ENCODE data around the gene ELP4. TPM values are rescaled to one million over a fixed set of nuclear protein-coding genes. Genes with fewer than 3 reads are reported as not detected.

The ELP4 gene
- total RNA-seq, 1 experiment from 2014 or later = 21.4 TPM

DNA sequence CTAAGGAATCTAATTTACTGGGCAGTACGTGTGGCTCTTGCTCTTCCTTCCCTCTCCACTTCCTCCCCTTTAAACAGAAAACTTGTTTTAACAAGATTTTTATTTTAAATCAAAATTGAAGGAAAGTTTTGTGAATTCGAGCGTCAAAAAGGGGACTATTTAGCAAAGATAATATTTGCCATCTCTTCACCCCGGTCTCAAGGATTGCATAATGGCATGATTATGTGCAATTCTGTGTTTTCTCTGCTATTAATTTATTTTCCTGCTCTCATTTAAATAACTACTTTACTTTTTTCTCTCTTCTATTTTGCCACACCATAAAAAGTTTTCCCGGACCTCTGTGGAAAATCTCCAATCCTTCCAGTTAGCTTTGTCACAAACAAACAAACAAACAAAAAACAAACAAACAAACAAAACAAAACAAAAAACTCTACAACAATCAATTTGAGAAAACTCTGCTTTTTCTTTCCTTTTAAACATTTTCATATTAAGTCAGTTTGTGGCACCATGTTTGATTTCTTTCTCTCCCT, 311.7 kb downstream of the ELP4 start:
- Histone ChIP-seq H3K79me2 (ENCODE audit: insufficient read depth, low read length) (no peaks in the 10 kb centered on the region), H3K27me3 (ENCODE audit: insufficient read depth, low read length) (no peaks in the 10 kb centered on the region), H2AFZ (ENCODE audit: low read depth, low read length, poor library complexity, severe bottlenecking) (no peak overlapping the region), H3K36me3 (ENCODE audit: control insufficient read depth in 1 of 2, insufficient read depth in 2 of 2, low read length in 2 of 2) (no peaks in the 10 kb centered on the region), H4K20me1 (ENCODE audit: insufficient read depth) (no peaks in the 10 kb centered on the region), H3K4me2 (ENCODE audit: low read length) (no peak overlapping the region), H3K9me3 (ENCODE audit: control insufficient read depth in 1 of 2, insufficient read depth in 1 of 2, low read depth in 1 of 2, low read length in 2 of 2) (no peaks in the 10 kb centered on the region), H3K9ac (ENCODE audit: low read length) (no peak overlapping the region), H3K9me2 (ENCODE audit: insufficient read depth) (no peaks in the 10 kb centered on the region), H3K4me3 (replicated peaks in 1 of 2; ENCODE audit: low read depth in 1 of 2, low read length in 2 of 2) (no peak overlapping the region), H3K4me1 (ENCODE audit: control insufficient read depth in 1 of 2, insufficient read depth in 2 of 2, low read length in 2 of 2) (peaks cover 0 to 6% of the 10 kb centered on the region in 2 experiments; a peak in 1 of 4 replicates), H3K27ac (ENCODE audit: low read depth, low read length) (no peak overlapping the region)
- ATAC-seq = no peak
- RAD21 ChIA-PET (ENCODE audit: low non-redundant PET in 1 of 2, low total read pairs in 2 of 2, uncharacterized antibody in 2 of 2, unreplicated experiment in 2 of 2) = no interaction called here
- POLR2A ChIA-PET = no interaction called here
- intact Hi-C loops (cut with micrococcal nuclease) = no loop called here
- TF ChIP-seq ZFX (IDR thresholded peaks at IDR 0.05) (no peak), SIN3A (IDR thresholded peaks at IDR 0.05; ENCODE audit: low read depth) (no peak), YY1 (IDR thresholded peaks at IDR 0.05; ENCODE audit: extremely low read depth, insufficient replicate concordance, low read depth, low read length) (no peak), ELF1 (IDR thresholded peaks at IDR 0.05; ENCODE audit: borderline replicate concordance, low read depth) (no peak), CBX3 (IDR thresholded peaks at IDR 0.05; ENCODE audit: low read depth) (no peak), FOSL1 (IDR thresholded peaks at IDR 0.05; ENCODE audit: low read depth) (no peak), ZNF274 (IDR thresholded peaks at IDR 0.05; ENCODE audit: low read depth, low read length) (no peak), POLR2A (IDR thresholded peaks at IDR 0.05; ENCODE audit: borderline replicate concordance, extremely low read depth, insufficient read depth, insufficient read length) (no peak), SP1 (IDR thresholded peaks at IDR 0.05; ENCODE audit: low read depth) (no peak), CEBPB (IDR thresholded peaks at IDR 0.05; ENCODE audit: low read depth) (no peak), POLR2AphosphoS5 (IDR thresholded peaks at IDR 0.05; ENCODE audit: low read depth, low read length) (no peak), SRF (IDR thresholded peaks at IDR 0.05; ENCODE audit: low read depth) (no peak), TCF7L2 (IDR thresholded peaks at IDR 0.05; ENCODE audit: borderline replicate concordance, extremely low read depth, insufficient read depth, insufficient read length) (no peak), EGR1 (IDR thresholded peaks at IDR 0.05; ENCODE audit: low read depth) (no peak), JUND (IDR thresholded peaks at IDR 0.05) (no peak)
- TF ChIP-seq, protein P1, sequence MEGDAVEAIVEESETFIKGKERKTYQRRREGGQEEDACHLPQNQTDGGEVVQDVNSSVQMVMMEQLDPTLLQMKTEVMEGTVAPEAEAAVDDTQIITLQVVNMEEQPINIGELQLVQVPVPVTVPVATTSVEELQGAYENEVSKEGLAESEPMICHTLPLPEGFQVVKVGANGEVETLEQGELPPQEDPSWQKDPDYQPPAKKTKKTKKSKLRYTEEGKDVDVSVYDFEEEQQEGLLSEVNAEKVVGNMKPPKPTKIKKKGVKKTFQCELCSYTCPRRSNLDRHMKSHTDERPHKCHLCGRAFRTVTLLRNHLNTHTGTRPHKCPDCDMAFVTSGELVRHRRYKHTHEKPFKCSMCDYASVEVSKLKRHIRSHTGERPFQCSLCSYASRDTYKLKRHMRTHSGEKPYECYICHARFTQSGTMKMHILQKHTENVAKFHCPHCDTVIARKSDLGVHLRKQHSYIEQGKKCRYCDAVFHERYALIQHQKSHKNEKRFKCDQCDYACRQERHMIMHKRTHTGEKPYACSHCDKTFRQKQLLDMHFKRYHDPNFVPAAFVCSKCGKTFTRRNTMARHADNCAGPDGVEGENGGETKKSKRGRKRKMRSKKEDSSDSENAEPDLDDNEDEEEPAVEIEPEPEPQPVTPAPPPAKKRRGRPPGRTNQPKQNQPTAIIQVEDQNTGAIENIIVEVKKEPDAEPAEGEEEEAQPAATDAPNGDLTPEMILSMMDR (IDR thresholded peaks at IDR 0.05 in 2 of 3, conservative IDR thresholded peaks at IDR 0.05 in 1 of 3; ENCODE audit: borderline replicate concordance in 1 of 3, insufficient read depth in 1 of 3, low read depth in 2 of 3, low read length in 2 of 3) = no peak
- TF ChIP-seq, protein P2, sequence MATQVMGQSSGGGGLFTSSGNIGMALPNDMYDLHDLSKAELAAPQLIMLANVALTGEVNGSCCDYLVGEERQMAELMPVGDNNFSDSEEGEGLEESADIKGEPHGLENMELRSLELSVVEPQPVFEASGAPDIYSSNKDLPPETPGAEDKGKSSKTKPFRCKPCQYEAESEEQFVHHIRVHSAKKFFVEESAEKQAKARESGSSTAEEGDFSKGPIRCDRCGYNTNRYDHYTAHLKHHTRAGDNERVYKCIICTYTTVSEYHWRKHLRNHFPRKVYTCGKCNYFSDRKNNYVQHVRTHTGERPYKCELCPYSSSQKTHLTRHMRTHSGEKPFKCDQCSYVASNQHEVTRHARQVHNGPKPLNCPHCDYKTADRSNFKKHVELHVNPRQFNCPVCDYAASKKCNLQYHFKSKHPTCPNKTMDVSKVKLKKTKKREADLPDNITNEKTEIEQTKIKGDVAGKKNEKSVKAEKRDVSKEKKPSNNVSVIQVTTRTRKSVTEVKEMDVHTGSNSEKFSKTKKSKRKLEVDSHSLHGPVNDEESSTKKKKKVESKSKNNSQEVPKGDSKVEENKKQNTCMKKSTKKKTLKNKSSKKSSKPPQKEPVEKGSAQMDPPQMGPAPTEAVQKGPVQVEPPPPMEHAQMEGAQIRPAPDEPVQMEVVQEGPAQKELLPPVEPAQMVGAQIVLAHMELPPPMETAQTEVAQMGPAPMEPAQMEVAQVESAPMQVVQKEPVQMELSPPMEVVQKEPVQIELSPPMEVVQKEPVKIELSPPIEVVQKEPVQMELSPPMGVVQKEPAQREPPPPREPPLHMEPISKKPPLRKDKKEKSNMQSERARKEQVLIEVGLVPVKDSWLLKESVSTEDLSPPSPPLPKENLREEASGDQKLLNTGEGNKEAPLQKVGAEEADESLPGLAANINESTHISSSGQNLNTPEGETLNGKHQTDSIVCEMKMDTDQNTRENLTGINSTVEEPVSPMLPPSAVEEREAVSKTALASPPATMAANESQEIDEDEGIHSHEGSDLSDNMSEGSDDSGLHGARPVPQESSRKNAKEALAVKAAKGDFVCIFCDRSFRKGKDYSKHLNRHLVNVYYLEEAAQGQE (IDR thresholded peaks at IDR 0.05; ENCODE audit: low read depth) = no peak
- TF ChIP-seq, protein P3, sequence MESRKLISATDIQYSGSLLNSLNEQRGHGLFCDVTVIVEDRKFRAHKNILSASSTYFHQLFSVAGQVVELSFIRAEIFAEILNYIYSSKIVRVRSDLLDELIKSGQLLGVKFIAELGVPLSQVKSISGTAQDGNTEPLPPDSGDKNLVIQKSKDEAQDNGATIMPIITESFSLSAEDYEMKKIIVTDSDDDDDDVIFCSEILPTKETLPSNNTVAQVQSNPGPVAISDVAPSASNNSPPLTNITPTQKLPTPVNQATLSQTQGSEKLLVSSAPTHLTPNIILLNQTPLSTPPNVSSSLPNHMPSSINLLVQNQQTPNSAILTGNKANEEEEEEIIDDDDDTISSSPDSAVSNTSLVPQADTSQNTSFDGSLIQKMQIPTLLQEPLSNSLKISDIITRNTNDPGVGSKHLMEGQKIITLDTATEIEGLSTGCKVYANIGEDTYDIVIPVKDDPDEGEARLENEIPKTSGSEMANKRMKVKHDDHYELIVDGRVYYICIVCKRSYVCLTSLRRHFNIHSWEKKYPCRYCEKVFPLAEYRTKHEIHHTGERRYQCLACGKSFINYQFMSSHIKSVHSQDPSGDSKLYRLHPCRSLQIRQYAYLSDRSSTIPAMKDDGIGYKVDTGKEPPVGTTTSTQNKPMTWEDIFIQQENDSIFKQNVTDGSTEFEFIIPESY (IDR thresholded peaks at IDR 0.05; ENCODE audit: extremely low read depth, insufficient replicate concordance, low read length) = no peak
- TF ChIP-seq, protein P4, sequence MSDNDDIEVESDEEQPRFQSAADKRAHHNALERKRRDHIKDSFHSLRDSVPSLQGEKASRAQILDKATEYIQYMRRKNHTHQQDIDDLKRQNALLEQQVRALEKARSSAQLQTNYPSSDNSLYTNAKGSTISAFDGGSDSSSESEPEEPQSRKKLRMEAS (IDR thresholded peaks at IDR 0.05) = no peak
- TF ChIP-seq, protein P5, sequence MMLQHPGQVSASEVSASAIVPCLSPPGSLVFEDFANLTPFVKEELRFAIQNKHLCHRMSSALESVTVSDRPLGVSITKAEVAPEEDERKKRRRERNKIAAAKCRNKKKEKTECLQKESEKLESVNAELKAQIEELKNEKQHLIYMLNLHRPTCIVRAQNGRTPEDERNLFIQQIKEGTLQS (IDR thresholded peaks at IDR 0.05) = no peak
- CTCF ChIA-PET = no interaction called here
- no TSS peak for BruUV-seq (replicated peaks)
- DNase-seq (ENCODE audit: low read depth, low spot score) = no peak

Measured in HCT116 (cell line).